IMR-90 (cell line): ENCODE data around the gene MAMLD1. TPM values are rescaled to one million over a fixed set of nuclear protein-coding genes. Genes with fewer than 3 reads are reported as not detected.

Source experiments
- ATAC-seq: fragments of 200-7000 bp; cut with Tn5 transposase; 2 replicates; pipeline ENCODE4 v1.9.1; 2020; ENCODE audit warnings: low read depth, mild to moderate bottlenecking, moderate library complexity
- BruUV-seq: library from RNA; stranded (reverse); fragments of 400-500 nt; replicated peaks from 2 replicates; lab custom pipeline; 2021; lab: Mats Ljungman, UMichigan
- CTCF ChIA-PET: fragments of 300-600 bp; formaldehyde crosslinking; extraction: SDS; loops from one replicate; lab custom pipeline; 2021; ENCODE audit warnings: antibody characterized with exemption; lab: Yijun Ruan, JAX
- POLR2A ChIA-PET: fragments of 300-600 bp; sonication (Branson Sonifier 250); formaldehyde crosslinking; loops from one replicate; lab custom pipeline; 2022; ENCODE audit warnings: antibody characterized with exemption; ENCODE audit not compliant: unreplicated experiment; lab: Charles Lee
- DNase-seq: peaks from one replicate; pipeline ENCODE4 v3.0.0; 2013
- H2AFZ ChIP-seq: replicated peaks from 2 replicates; pipeline ENCODE3; 2013; ENCODE audit warnings: low read length, mild to moderate bottlenecking; ENCODE audit not compliant: poor library complexity
- H2AK5ac ChIP-seq: 2 replicates; pipeline ENCODE4 v1.6.1; 2013; ENCODE audit warnings: low read depth, low read length, inconsistent platforms
- H2AK9ac ChIP-seq: replicated peaks from 2 replicates; pipeline ENCODE3; 2013; ENCODE audit warnings: mild to moderate bottlenecking, low read depth, low read length, moderate library complexity; ENCODE audit not compliant: poor library complexity
- H2BK120ac ChIP-seq: 2 replicates; pipeline ENCODE4 v1.6.1; 2013; ENCODE audit warnings: low read depth, low read length, inconsistent platforms
- H2BK15ac ChIP-seq: 3 replicates; pipeline ENCODE4 v1.6.1; 2013; ENCODE audit warnings: low read depth, low read length, inconsistent platforms
- H2BK20ac ChIP-seq: 2 replicates; pipeline ENCODE4 v1.6.1; 2013; ENCODE audit warnings: low read depth, mild to moderate bottlenecking, inconsistent platforms, low read length, moderate library complexity
- H2BK5ac ChIP-seq: 2 replicates; pipeline ENCODE4 v1.6.1; 2013; ENCODE audit warnings: mild to moderate bottlenecking, low read depth, low read length, inconsistent platforms; ENCODE audit not compliant: poor library complexity, severe bottlenecking
- H3K14ac ChIP-seq: replicated peaks from 2 replicates; pipeline ENCODE4 v1.6.1; 2013; ENCODE audit warnings: low read depth, low read length, inconsistent platforms
- H3K18ac ChIP-seq: 2 replicates; pipeline ENCODE4 v1.6.1; 2013; ENCODE audit warnings: low read depth, low read length, control low read depth
- H3K23ac ChIP-seq: 2 replicates; pipeline ENCODE4 v1.6.1; 2013; ENCODE audit warnings: low read depth, low read length, inconsistent platforms
- H3K27ac ChIP-seq: 2 replicates; pipeline ENCODE4 v1.5.1; 2013; ENCODE audit warnings: mild to moderate bottlenecking, control low read depth, low read length; ENCODE audit not compliant: insufficient read depth
- H3K27me3 ChIP-seq: 2 replicates; pipeline ENCODE4 v1.6.1; 2013; ENCODE audit warnings: low read length; ENCODE audit not compliant: control insufficient read depth, insufficient read depth
- H3K36me3 ChIP-seq: 2 replicates; pipeline ENCODE4 v1.6.1; 2013; ENCODE audit warnings: low read length, mixed read lengths; ENCODE audit not compliant: control insufficient read depth, insufficient read depth
- H3K4ac ChIP-seq: 2 replicates; pipeline ENCODE4 v1.6.1; 2013; ENCODE audit warnings: low read depth, low read length, inconsistent platforms
- H3K4me1 ChIP-seq: 2 replicates; pipeline ENCODE4 v1.6.1; 2013; ENCODE audit warnings: low read length, mixed read lengths; ENCODE audit not compliant: control insufficient read depth, insufficient read depth
- H3K4me2 ChIP-seq: 2 replicates; pipeline ENCODE4 v1.6.1; 2013; ENCODE audit warnings: low read depth, mild to moderate bottlenecking, control low read depth, low read length, moderate library complexity
- H3K4me3 ChIP-seq: 2 replicates; pipeline ENCODE4 v1.5.1; 2013; ENCODE audit warnings: low read depth, mild to moderate bottlenecking, control low read depth, low read length, moderate library complexity; ENCODE audit not compliant: insufficient read depth
- H3K56ac ChIP-seq: 2 replicates; pipeline ENCODE4 v1.6.1; 2013; ENCODE audit warnings: low read length, inconsistent platforms; ENCODE audit not compliant: insufficient read depth; ENCODE audit errors: extremely low read depth
- H3K79me1 ChIP-seq, 2 experiments: 2 replicates each; pipeline ENCODE4 v1.6.1; 2013; ENCODE audit warnings: low read length in 2 of 2, inconsistent platforms in 1 of 2, low read depth in 1 of 2
- H3K9ac ChIP-seq: 2 replicates; pipeline ENCODE4 v1.6.1; 2013; ENCODE audit warnings: low read depth, low read length, control low read depth
- H3K9me1 ChIP-seq: 2 replicates; pipeline ENCODE4 v1.6.1; 2013; ENCODE audit warnings: low read length, inconsistent platforms; ENCODE audit not compliant: insufficient read depth
- H3K9me3 ChIP-seq: 2 replicates; pipeline ENCODE4 v1.6.1; 2013; ENCODE audit warnings: low read length; ENCODE audit not compliant: control insufficient read depth, insufficient read depth
- H4K20me1 ChIP-seq: 2 replicates; pipeline ENCODE4 v1.6.1; 2013; ENCODE audit warnings: low read length, inconsistent platforms; ENCODE audit not compliant: insufficient read depth
- H4K5ac ChIP-seq: 2 replicates; pipeline ENCODE4 v1.6.1; 2013; ENCODE audit warnings: mild to moderate bottlenecking, low read depth, low read length, control low read depth
- H4K8ac ChIP-seq, 2 experiments: 2 replicates each; pipeline ENCODE4 v1.6.1; 2013; ENCODE audit warnings: low read depth in 2 of 2, low read length in 2 of 2, control low read depth in 1 of 2, inconsistent platforms in 1 of 2
- H4K91ac ChIP-seq: 2 replicates; pipeline ENCODE4 v1.6.1; 2013; ENCODE audit warnings: low read depth, low read length, inconsistent platforms; ENCODE audit not compliant: insufficient read depth
- ELK1 ChIP-seq: fragments of 150-350 bp; IDR thresholded peaks from 2 replicates; pipeline ENCODE4 v1.6.1; 2016; ENCODE audit warnings: low read depth, mild to moderate bottlenecking, low read length, moderate library complexity, borderline replicate concordance
- FOS ChIP-seq: fragments of 150-350 bp; IDR thresholded peaks from 2 replicates; pipeline ENCODE4 v1.6.1; 2016; ENCODE audit warnings: low read depth, low read length
- MXI1 ChIP-seq: IDR thresholded peaks from 2 replicates; pipeline ENCODE4 v1.6.1; 2012; ENCODE audit warnings: low read depth, mild to moderate bottlenecking, low read length, moderate library complexity, borderline replicate concordance
- NFE2L2 ChIP-seq: fragments of 150-350 bp; IDR thresholded peaks from 2 replicates; pipeline ENCODE4 v1.6.1; 2016; ENCODE audit warnings: low read depth, mild to moderate bottlenecking, low read length
- RCOR1 ChIP-seq: IDR thresholded peaks from 2 replicates; pipeline ENCODE4 v1.6.1; 2012; ENCODE audit warnings: mild to moderate bottlenecking, low read length, improper control_type of control experiment; ENCODE audit not compliant: insufficient replicate concordance
- SMC3 ChIP-seq: fragments of 150-350 bp; IDR thresholded peaks from 2 replicates; pipeline ENCODE4 v1.6.1; 2016; ENCODE audit warnings: low read depth, mild to moderate bottlenecking, antibody characterized with exemption, low read length, moderate library complexity
- WGBS, 2 experiments: methylation state at CpG; one replicate each; pipeline versions ENCODE4 v1.1.5 to v1.1.7; 2013; ENCODE audit warnings: missing lambda C conversion rate in 2 of 2; ENCODE audit not compliant: insufficient read length in 1 of 2; ENCODE audit errors: extremely low coverage in 2 of 2; 5-methylcytosine and 5-hydroxymethylcytosine counted together
- dilution Hi-C: fragments of 300-500 bp; cut with HindIII; formaldehyde crosslinking; loops from one replicate; pipeline ENCODE4 v1.14.3; 2018; ENCODE audit warnings: low sequenced_read_pairs; ENCODE audit not compliant: unreplicated experiment
- in situ Hi-C: fragments of 300-500 bp; cut with MboI; formaldehyde crosslinking; loops from 3 replicates; pipeline ENCODE4 v1.14.3; 2019; ENCODE audit warnings: low sequenced_read_pairs, inconsistent platforms, mixed read lengths
- intact Hi-C: fragments of 100-400 bp; cut with micrococcal nuclease; formaldehyde crosslinking; loops from 2 replicates; pipeline ENCODE4 v1.10.0; 2022
- polyA plus RNA-seq, 3 experiments: library from polyadenylated mRNA; depleted of rRNA; stranded (reverse); fragments of >200 nt; gene quantifications; 2 replicates each; pipeline ENCODE4 v1.2.3, GENCODE V29; 2012; ENCODE audit warnings: low replicate concordance in 1 of 3
- total RNA-seq: library from RNA; depleted of rRNA; stranded (reverse); fragments of >200 nt; gene quantifications from 2 replicates; pipeline ENCODE4 v1.2.3, GENCODE V29; 2012

Gene MAMLD1
- total and polyA plus RNA-seq, 2 of the 4 experiments (the other 2 are of a cell fraction): 1.4 to 11.0 TPM

GRCh38 chrX:150508018-150508417 is 144.9 kb downstream of the MAMLD1 start:
- BruUV-seq: no TSS peak
- dilution Hi-C loops: no loop called here
- POLR2A ChIA-PET: no interaction called here
- no peak overlapping the region for H3K18ac ChIP-seq
- no peak overlapping the region for H2AK9ac ChIP-seq
- H3K36me3 ChIP-seq: peaks cover 5% of the 10 kb centered on the region; the same call in 1 of the 2 replicates
- no peak overlapping the region for H2BK120ac ChIP-seq
- H3K23ac ChIP-seq: no peak overlapping the region
- TF ChIP-seq FOS (no peak), ELK1 (no peak), SMC3 (no peak), NFE2L2 (no peak), RCOR1 (no peak), MXI1 (no peak)
- H4K91ac ChIP-seq: no peak overlapping the region
- intact Hi-C loops: no loop called here
- H2BK15ac ChIP-seq: no peak overlapping the region
- H2AFZ ChIP-seq: no peak overlapping the region
- no peaks in the 10 kb centered on the region for H3K9me3 ChIP-seq
- no peak overlapping the region for H2BK5ac ChIP-seq
- no peaks in the 10 kb centered on the region for H3K27me3 ChIP-seq
- no peaks in the 10 kb centered on the region; the same call in 1 of the 2 replicates for H4K20me1 ChIP-seq
- H3K4ac ChIP-seq: no peak overlapping the region
- no peak overlapping the region for H3K14ac ChIP-seq
- WGBS, 2 experiments: 80% methylated on average over 1 of the region's 5 CpGs; no CpG with 5 or more reads in 1 of the 2 experiments
- H2BK20ac ChIP-seq: no peak overlapping the region
- no peak overlapping the region for H3K4me3 ChIP-seq
- peaks cover 0 to 4% of the 10 kb centered on the region in 2 experiments; a peak in 1 of 4 replicates for H3K79me1 ChIP-seq
- H4K8ac ChIP-seq: no peak overlapping the region
- H4K5ac ChIP-seq: no peak overlapping the region
- CTCF ChIA-PET: no interaction called here
- no peak overlapping the region for H3K9ac ChIP-seq
- no peak overlapping the region for H2AK5ac ChIP-seq
- 0 out of 2 replicates have a peak, but pooled peaks cover 3% of the 10 kb centered on the region for H3K9me1 ChIP-seq
- no peak overlapping the region for H3K56ac ChIP-seq
- in situ Hi-C loops: no loop called here
- ATAC-seq (no peak), DNase-seq (no peak)
- no peak overlapping the region for H3K27ac ChIP-seq
- no peak overlapping the region for H3K4me2 ChIP-seq
- peaks cover 6% of the 10 kb centered on the region for H3K4me1 ChIP-seq
